Stomach (tissue), 9 donors: ENCODE measurements around the gene LHFPL6. TPM values are rescaled to one million over a fixed set of nuclear protein-coding genes. Genes with fewer than 3 reads are reported as not detected.
A peak's percentile ranks its signal among the peaks of the same experiment; 100 is the strongest.

Experiments used
- DNase-seq, 2 donors: peaks; one replicate each; pipeline versions ENCODE4 v3.0.0 to v3.0.0-alpha.2; 2013 to 2019
- H3K27ac ChIP-seq, 5 donors: fragments of 200-600 bp in 4 of 5; sonication (generic) in 4 of 5; one replicate each; pipeline ENCODE4 v1.5.1; 2013 to 2019; ENCODE audit warnings: mild to moderate bottlenecking in 1 of 5, moderate library complexity in 1 of 5
- H3K27me3 ChIP-seq, 3 donors: fragments of 200-600 bp; sonication (generic); one replicate each; pipeline ENCODE4 v1.5.1; 2017 to 2019; ENCODE audit warnings: mixed run types in 1 of 3
- H3K36me3 ChIP-seq, 4 donors: fragments of 200-600 bp; sonication (generic); 1 replicate in 3 of 4; 2 replicates in 1 of 4; pipeline ENCODE4 v1.5.1; 2016 to 2019
- H3K4me1 ChIP-seq, 4 donors: fragments of 200-600 bp; sonication (generic); one replicate each; pipeline ENCODE4 v1.5.1; 2016 to 2019
- H3K4me3 ChIP-seq, 4 donors: fragments of 200-600 bp; sonication (generic) in 3 of 4; one replicate each; pipeline ENCODE4 v1.5.1; 2016 to 2019; ENCODE audit warnings: mild to moderate bottlenecking in 1 of 4
- H3K9me3 ChIP-seq, 4 donors: fragments of 200-600 bp; sonication (generic); one replicate each; pipeline ENCODE4 v1.5.1; 2016 to 2019
- EP300 ChIP-seq: sonication (generic); formaldehyde crosslinking; IDR thresholded peaks from one replicate; pipeline ENCODE4 v1.6.1; 2017; ENCODE audit warnings: antibody characterized with exemption
- POLR2A ChIP-seq, 4 donors: fragments of 450-650 bp; IDR thresholded peaks; one replicate each; pipeline ENCODE4 v1.6.1; 2016; ENCODE audit warnings: antibody characterized with exemption in 4 of 4, control low read depth in 2 of 4, mild to moderate bottlenecking in 1 of 4, moderate library complexity in 1 of 4
- POLR2AphosphoS5 ChIP-seq, 3 donors: sonication (generic); formaldehyde crosslinking; IDR thresholded peaks; one replicate each; pipeline ENCODE4 v1.6.1; 2016; ENCODE audit warnings: antibody characterized with exemption in 3 of 3
- WGBS, 5 donors: extraction: QIAGEN DNeasy Blood & Tissue Kit in 3 of 5; methylation state at CpG; one replicate each; pipeline versions ENCODE4 v1.1.5 to v1.1.7; 2013 to 2018; 5-methylcytosine and 5-hydroxymethylcytosine counted together
- intact Hi-C: fragments of 100-400 bp; cut with DNase I; formaldehyde crosslinking; loops from one replicate; pipeline ENCODE4 v1.15.1; 2023; ENCODE audit warnings: low total_unique reads
- polyA plus RNA-seq, 3 donors: library from polyadenylated mRNA; stranded (reverse); fragments of 200-250 nt; gene quantifications; one replicate each; pipeline ENCODE4 v1.2.3, GENCODE V29; 2013
- total RNA-seq, 5 donors: library from RNA; depleted of rRNA; stranded (reverse); fragments of >200 nt; gene quantifications; one replicate each; pipeline versions ENCODE4 v1.1.0 to v1.2.3, GENCODE V29; 2014 to 2016
- TF ChIP-seq, protein P1 (sequence below), 7 experiments: fragments of 450-650 bp in 4 of 7; fragments of 200-600 bp in 3 of 7; sonication (generic) in 3 of 7; IDR thresholded peaks; one replicate each; pipeline ENCODE4 v1.5.1; 2016 to 2019; ENCODE audit warnings: antibody characterized with exemption in 7 of 7, control low read depth in 2 of 7, mild to moderate bottlenecking in 1 of 7
- donor health status: healthy with polysubstance abuse.
- donor health status: Bipolar disorder and iron deficiency.
- donor health status: healthy.

Gene LHFPL6
- total and polyA plus RNA-seq, 8 donors = 4.7 to 53.6 (median 10.9) TPM

DNA sequence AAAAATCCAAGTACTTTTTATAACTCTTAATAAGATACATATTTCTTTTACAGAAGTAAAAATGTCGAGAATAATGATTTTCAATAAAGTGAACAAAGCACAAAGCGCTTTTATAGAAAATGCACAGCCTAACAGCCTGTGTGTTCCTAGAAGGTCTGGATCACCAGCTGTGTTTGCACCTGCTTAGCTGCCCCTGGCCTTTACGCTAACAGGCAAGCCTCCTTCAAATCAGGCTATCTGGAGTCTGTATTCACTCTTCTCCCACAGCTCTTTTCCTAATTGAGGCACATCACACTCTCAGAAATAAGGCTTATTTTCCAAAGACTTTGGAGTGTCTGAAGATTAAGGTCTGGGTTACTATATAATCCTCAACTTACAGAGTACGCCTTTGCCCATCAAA is 183.1 kb downstream of the LHFPL6 start:
- 84 to 95% (median 94%) methylated on average over 4 of the region's 4 CpGs for WGBS, 5 donors
- Histone ChIP-seq H3K4me3 (no peak overlapping the region), H3K9me3 (no peaks in the 10 kb centered on the region), H3K27ac (no peak overlapping the region), H3K27me3 (no peaks in the 10 kb centered on the region), H3K4me1 (peaks cover 0 to 15% (median 6%) of the 10 kb centered on the region in 4 donors), H3K36me3 (no peaks in the 10 kb centered on the region)
- TF ChIP-seq EP300 (no peak), POLR2A (IDR thresholded peaks at IDR 0.05) (no peak), POLR2AphosphoS5 (IDR thresholded peaks at IDR 0.05) (no peak)
- TF ChIP-seq, protein P1, sequence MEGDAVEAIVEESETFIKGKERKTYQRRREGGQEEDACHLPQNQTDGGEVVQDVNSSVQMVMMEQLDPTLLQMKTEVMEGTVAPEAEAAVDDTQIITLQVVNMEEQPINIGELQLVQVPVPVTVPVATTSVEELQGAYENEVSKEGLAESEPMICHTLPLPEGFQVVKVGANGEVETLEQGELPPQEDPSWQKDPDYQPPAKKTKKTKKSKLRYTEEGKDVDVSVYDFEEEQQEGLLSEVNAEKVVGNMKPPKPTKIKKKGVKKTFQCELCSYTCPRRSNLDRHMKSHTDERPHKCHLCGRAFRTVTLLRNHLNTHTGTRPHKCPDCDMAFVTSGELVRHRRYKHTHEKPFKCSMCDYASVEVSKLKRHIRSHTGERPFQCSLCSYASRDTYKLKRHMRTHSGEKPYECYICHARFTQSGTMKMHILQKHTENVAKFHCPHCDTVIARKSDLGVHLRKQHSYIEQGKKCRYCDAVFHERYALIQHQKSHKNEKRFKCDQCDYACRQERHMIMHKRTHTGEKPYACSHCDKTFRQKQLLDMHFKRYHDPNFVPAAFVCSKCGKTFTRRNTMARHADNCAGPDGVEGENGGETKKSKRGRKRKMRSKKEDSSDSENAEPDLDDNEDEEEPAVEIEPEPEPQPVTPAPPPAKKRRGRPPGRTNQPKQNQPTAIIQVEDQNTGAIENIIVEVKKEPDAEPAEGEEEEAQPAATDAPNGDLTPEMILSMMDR (IDR thresholded peaks at IDR 0.05) = no peak
- intact Hi-C loops = no loop called here
- no peak for DNase-seq

DNA sequence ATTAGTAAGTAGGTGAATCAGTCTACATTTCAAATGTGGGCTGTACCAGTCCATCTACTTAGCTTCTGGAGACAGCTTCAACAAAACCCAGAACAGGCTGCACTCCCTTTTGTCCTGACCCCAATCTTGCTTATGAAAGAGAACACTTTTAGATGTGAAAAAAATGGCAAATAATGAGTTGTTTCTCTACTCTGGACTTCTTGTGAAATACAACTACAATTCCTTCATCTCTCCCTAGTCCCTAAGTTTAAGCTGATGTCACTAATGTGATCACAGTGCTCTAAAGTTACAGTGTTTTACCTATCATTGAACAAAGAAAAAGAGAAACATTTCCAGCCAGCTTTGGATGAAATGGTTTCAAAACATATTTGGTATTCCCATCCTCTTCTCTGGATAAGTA is 183.9 kb downstream of the LHFPL6 start:
- Histone ChIP-seq H3K27me3 (no peaks in the 10 kb centered on the region), H3K9me3 (no peaks in the 10 kb centered on the region), H3K4me3 (no peak overlapping the region), H3K27ac (no peak overlapping the region), H3K36me3 (no peaks in the 10 kb centered on the region), H3K4me1 (peaks cover 0 to 15% (median 7%) of the 10 kb centered on the region in 4 donors)
- TF ChIP-seq POLR2A (IDR thresholded peaks at IDR 0.05) (no peak), EP300 (no peak), POLR2AphosphoS5 (IDR thresholded peaks at IDR 0.05) (no peak)
- TF ChIP-seq, protein P1 (IDR thresholded peaks at IDR 0.05) = no peak
- intact Hi-C loops = no loop called here
- no peak for DNase-seq

DNA sequence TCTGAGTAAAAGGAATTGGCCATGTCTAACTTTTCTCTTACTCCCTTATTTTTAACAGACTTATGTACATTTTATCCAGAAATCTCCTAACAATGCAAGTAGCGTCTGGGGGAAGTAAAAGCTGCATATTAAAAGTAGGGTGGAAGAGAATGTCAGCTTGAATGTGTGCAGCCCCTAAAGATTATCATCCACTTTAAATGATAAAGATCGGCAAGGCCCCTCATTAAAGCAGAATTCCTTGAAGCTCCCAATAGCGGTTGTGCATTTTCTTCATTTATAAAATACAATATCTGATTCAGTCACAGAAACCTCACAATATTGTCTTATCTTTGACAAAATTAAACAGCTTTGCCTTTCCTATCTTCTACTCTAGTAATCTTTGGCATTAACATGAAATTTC is 184.6 kb downstream of the LHFPL6 start:
- WGBS, 5 donors = 68 to 81% (median 70%) methylated on average over 3 of the region's 3 CpGs

DNA sequence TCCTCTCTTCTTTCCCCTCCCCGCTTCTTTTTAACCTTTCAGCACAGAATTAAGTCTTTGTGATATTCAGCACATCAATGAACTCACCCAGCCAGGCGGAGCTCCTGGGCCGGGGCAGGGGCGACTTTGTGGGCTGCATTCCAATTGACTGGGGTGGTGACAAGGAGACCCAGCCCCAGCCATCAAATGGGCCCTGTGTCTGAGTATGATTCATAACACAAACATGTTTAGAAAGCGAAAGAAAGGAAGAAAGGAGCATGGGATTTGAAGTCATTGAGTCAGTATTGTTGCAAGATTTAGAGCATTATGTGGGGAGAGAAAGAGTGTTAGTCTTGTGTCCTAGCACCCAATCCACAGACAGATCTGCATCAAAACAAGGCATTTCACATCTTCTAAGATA is 185.3 kb downstream of the LHFPL6 start:
- intact Hi-C loops = no loop called here
- Histone ChIP-seq H3K4me1 (peaks cover 0 to 15% (median 7%) of the 10 kb centered on the region in 4 donors), H3K9me3 (no peaks in the 10 kb centered on the region), H3K27ac (peak overlapping the region in 1 of 5 donors; percentile 18), H3K4me3 (no peak overlapping the region), H3K27me3 (no peaks in the 10 kb centered on the region), H3K36me3 (no peaks in the 10 kb centered on the region)
- peak in 1 of 2 donors; percentile 47 for DNase-seq
- WGBS, 5 donors = 42 to 50% (median 46%) methylated on average over 5 of the region's 5 CpGs
- TF ChIP-seq POLR2AphosphoS5 (IDR thresholded peaks at IDR 0.05) (no peak), POLR2A (IDR thresholded peaks at IDR 0.05) (no peak), EP300 (no peak)
- TF ChIP-seq, protein P1 (IDR thresholded peaks at IDR 0.05) = no peak

More for the DNA sequence above, 184.6 kb downstream of the LHFPL6 start:
- intact Hi-C loops = no loop called here
- no peak for DNase-seq
- no peaks in the 10 kb centered on the region for H3K27me3 ChIP-seq
- H3K9me3 ChIP-seq = no peaks in the 10 kb centered on the region
- peaks cover 0 to 15% (median 7%) of the 10 kb centered on the region in 4 donors for H3K4me1 ChIP-seq
- TF ChIP-seq POLR2AphosphoS5 (IDR thresholded peaks at IDR 0.05) (no peak), POLR2A (IDR thresholded peaks at IDR 0.05) (no peak), EP300 (no peak)
- TF ChIP-seq, protein P1 (IDR thresholded peaks at IDR 0.05) = no peak
- no peak overlapping the region for H3K27ac ChIP-seq
- no peaks in the 10 kb centered on the region for H3K36me3 ChIP-seq
- H3K4me3 ChIP-seq = no peak overlapping the region
